GM23248 (cell line): ENCODE data around the gene BCL2L11.

Experiments
- EZH2 ChIP-seq: fragments of 200-600 bp; sonication (generic); IDR thresholded peaks from 2 replicates; pipeline ENCODE4 v1.6.1; 2018; ENCODE audit warnings: antibody characterized with exemption, mild to moderate bottlenecking; ENCODE audit not compliant: insufficient read depth, poor library complexity, severe bottlenecking
- EZH2phosphoT487 ChIP-seq: fragments of 200-600 bp; sonication (generic); IDR thresholded peaks from 2 replicates; pipeline ENCODE4 v1.6.1; 2018; ENCODE audit warnings: antibody characterized with exemption, moderate library complexity, mild to moderate bottlenecking, low read depth; ENCODE audit not compliant: insufficient read depth

- no peak for TF ChIP-seq EZH2phosphoT487
- no peak for TF ChIP-seq EZH2
Observed at GRCh38 chr2:111145951-111146350, 25.2 kb downstream of the BCL2L11 start.
